WTC11 (cell line): ENCODE measurements around the gene UGGT2. TPM values are rescaled to one million over a fixed set of nuclear protein-coding genes. Genes with fewer than 3 reads are reported as not detected.
"Not testable (repeated sequence)": the region's sequence is repeated elsewhere in the genome, so short reads cannot be mapped to it uniquely, and the experiment has no call there.

Experiments used
- ATAC-seq: fragments of 200-7000 bp; cut with Tn5 transposase; 2 replicates; pipeline ENCODE4 v1.10.0; 2021; ENCODE audit warnings: mild to moderate bottlenecking, moderate library complexity
- CTCF ChIA-PET: fragments of 300-600 bp; sonication (Branson Sonifier 250); formaldehyde crosslinking; loops from one replicate; lab custom pipeline; 2021; ENCODE audit warnings: antibody characterized with exemption; lab: Charles Lee
- POLR2A ChIA-PET: fragments of 350-600 bp; sonication (Branson Sonifier 250); formaldehyde crosslinking; loops from one replicate; lab custom pipeline; 2021; ENCODE audit warnings: antibody characterized with exemption; lab: Charles Lee
- DNase-seq: peaks from one replicate; pipeline ENCODE4 v3.0.0; 2021; ENCODE audit warnings: low spot score
- H3K27ac Mint-ChIP-seq: 2 replicates; pipeline ENCODE4 v1.8.0; 2021; ENCODE audit warnings: mixed read lengths
- H3K27me3 Mint-ChIP-seq: 2 replicates; pipeline ENCODE4 v1.8.0; 2021; ENCODE audit warnings: low read depth, mild to moderate bottlenecking, moderate library complexity, mixed read lengths
- H3K36me3 Mint-ChIP-seq: 2 replicates; pipeline ENCODE4 v1.8.0; 2021; ENCODE audit warnings: mixed read lengths
- H3K4me1 Mint-ChIP-seq: 2 replicates; pipeline ENCODE4 v1.8.0; 2022; ENCODE audit warnings: mixed read lengths
- H3K4me3 Mint-ChIP-seq: 2 replicates; pipeline ENCODE4 v1.8.0; 2021; ENCODE audit warnings: mild to moderate bottlenecking, moderate library complexity, mixed read lengths
- H3K9me3 Mint-ChIP-seq: 2 replicates; pipeline ENCODE4 v1.8.0; 2021; ENCODE audit warnings: mixed read lengths
- CBFB ChIP-seq: sonication (generic); formaldehyde crosslinking; IDR thresholded peaks from 2 replicates; pipeline ENCODE4 v1.8.1; 2022; ENCODE audit warnings: mild to moderate bottlenecking, low read depth, missing genetic modification reagents
- E2F1 ChIP-seq: sonication (generic); formaldehyde crosslinking; IDR thresholded peaks from 2 replicates; pipeline ENCODE4 v1.8.0; 2022; ENCODE audit warnings: mild to moderate bottlenecking, missing genetic modification reagents
- ELF4 ChIP-seq: sonication (generic); formaldehyde crosslinking; IDR thresholded peaks from 2 replicates; pipeline ENCODE4 v1.8.1; 2022; ENCODE audit warnings: low read depth, mild to moderate bottlenecking, moderate library complexity, missing genetic modification reagents
- ERG ChIP-seq: fragments of 250-450 bp; sonication (Bioruptor Pico); IDR thresholded peaks from 2 replicates; pipeline ENCODE4 v1.8.0; 2021; ENCODE audit warnings: mild to moderate bottlenecking
- FOXJ3 ChIP-seq: sonication (generic); formaldehyde crosslinking; IDR thresholded peaks from 2 replicates; pipeline ENCODE4 v1.9.0; 2021; ENCODE audit warnings: missing genetic modification reagents, mild to moderate bottlenecking, borderline replicate concordance
- GABPB1 ChIP-seq: sonication (generic); formaldehyde crosslinking; IDR thresholded peaks from 2 replicates; pipeline ENCODE4 v1.8.1; 2023; ENCODE audit warnings: mild to moderate bottlenecking, missing genetic modification reagents
- GTF2I ChIP-seq: fragments of 250-450 bp; sonication (Bioruptor Pico); conservative IDR thresholded peaks from 2 replicates; pipeline ENCODE4 v1.4.0; 2021; ENCODE audit warnings: mild to moderate bottlenecking
- IRF1 ChIP-seq: sonication (generic); formaldehyde crosslinking; IDR thresholded peaks from 2 replicates; pipeline ENCODE4 v1.8.0; 2023; ENCODE audit warnings: missing genetic modification reagents
- JUN ChIP-seq: sonication (generic); formaldehyde crosslinking; IDR thresholded peaks from 2 replicates; pipeline ENCODE4 v1.8.0; 2023; ENCODE audit warnings: mild to moderate bottlenecking, missing genetic modification reagents
- KAT7 ChIP-seq: sonication (generic); formaldehyde crosslinking; IDR thresholded peaks from 2 replicates; pipeline ENCODE4 v1.8.1; 2023; ENCODE audit warnings: missing genetic modification reagents, mild to moderate bottlenecking, borderline replicate concordance
- MYBL2 ChIP-seq: sonication (generic); formaldehyde crosslinking; IDR thresholded peaks from 2 replicates; pipeline ENCODE4 v1.8.1; 2023; ENCODE audit warnings: mild to moderate bottlenecking, moderate library complexity, missing genetic modification reagents
- NR1H2 ChIP-seq: sonication (generic); formaldehyde crosslinking; IDR thresholded peaks from 2 replicates; pipeline ENCODE4 v1.9.0; 2021; ENCODE audit warnings: mild to moderate bottlenecking, moderate library complexity, missing genetic modification reagents
- NR3C1 ChIP-seq: sonication (generic); formaldehyde crosslinking; conservative IDR thresholded peaks from 2 replicates; pipeline ENCODE4 v1.8.1; 2023; ENCODE audit warnings: low read depth, mild to moderate bottlenecking, missing genetic modification reagents
- RORB ChIP-seq: fragments of 250-450 bp; sonication (Bioruptor Pico); IDR thresholded peaks from 2 replicates; pipeline ENCODE4 v1.9.0; 2021; ENCODE audit warnings: mild to moderate bottlenecking
- TEAD1 ChIP-seq: sonication (generic); formaldehyde crosslinking; IDR thresholded peaks from 2 replicates; pipeline ENCODE4 v1.8.0; 2022; ENCODE audit warnings: mild to moderate bottlenecking, missing genetic modification reagents
- TEAD4 ChIP-seq: sonication (generic); formaldehyde crosslinking; IDR thresholded peaks from 2 replicates; pipeline ENCODE4 v1.8.0; 2022; ENCODE audit warnings: mild to moderate bottlenecking, missing genetic modification reagents
- USF1 ChIP-seq: sonication (generic); formaldehyde crosslinking; IDR thresholded peaks from 2 replicates; pipeline ENCODE4 v1.8.0; 2022; ENCODE audit warnings: mild to moderate bottlenecking, missing genetic modification reagents
- ZMAT4 ChIP-seq: fragments of 250-450 bp; sonication (Bioruptor Pico); IDR thresholded peaks from 2 replicates; pipeline ENCODE4 v1.9.0; 2021; ENCODE audit warnings: mild to moderate bottlenecking
- ZNF232 ChIP-seq: sonication (generic); formaldehyde crosslinking; IDR thresholded peaks from 2 replicates; pipeline ENCODE4 v1.8.0; 2022; ENCODE audit warnings: mild to moderate bottlenecking, missing genetic modification reagents
- total RNA-seq: library from RNA; stranded (reverse); gene quantifications from 3 replicates; pipeline ENCODE4 v1.2.3, GENCODE V29; 2021
- TF ChIP-seq, protein P1 (sequence below): fragments of 250-450 bp; sonication (Bioruptor Pico); IDR thresholded peaks from 2 replicates; pipeline ENCODE4 v1.9.0; 2021; ENCODE audit warnings: moderate library complexity, mild to moderate bottlenecking, inconsistent platforms, borderline replicate concordance
- TF ChIP-seq, protein P2 (sequence below): sonication (generic); formaldehyde crosslinking; IDR thresholded peaks from 2 replicates; pipeline ENCODE4 v1.8.1; 2023; ENCODE audit warnings: mild to moderate bottlenecking, missing genetic modification reagents

The UGGT2 gene
- total RNA-seq, 1 experiment from 2014 or later: 31.1 TPM

DNA sequence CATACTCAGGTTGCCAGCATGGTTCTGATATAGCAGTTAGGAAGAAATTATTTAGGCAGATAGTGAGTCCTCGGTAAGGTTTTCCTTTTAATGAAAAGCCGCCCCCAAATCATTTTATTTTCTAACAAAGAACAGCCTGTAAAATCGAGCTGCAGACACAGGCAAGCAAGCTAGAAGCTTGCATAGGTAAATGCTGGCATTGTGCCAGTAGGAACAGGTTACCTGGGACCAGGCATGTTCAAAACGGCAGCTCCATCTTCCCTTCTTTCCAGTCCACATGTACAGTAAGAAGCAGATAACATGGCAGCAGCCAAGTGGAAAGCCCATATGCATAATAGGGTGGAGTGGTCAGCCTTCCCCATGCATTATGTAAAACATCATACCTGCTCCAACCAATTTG is 71.1 kb downstream of the UGGT2 start (continued):
- TF ChIP-seq CBFB (no peak), E2F1 (CRISPR knock-in tag) (no peak), IRF1 (CRISPR knock-in tag) (no peak), NR3C1 (CRISPR knock-in tag) (no peak), TEAD1 (CRISPR knock-in tag) (no peak), RORB (CRISPR knock-in tag) (no peak), JUN (CRISPR knock-in tag) (no peak), ZMAT4 (CRISPR knock-in tag) (no peak), USF1 (CRISPR knock-in tag) (no peak), FOXJ3 (CRISPR knock-in tag) (no peak)
- TF ChIP-seq, protein P1, sequence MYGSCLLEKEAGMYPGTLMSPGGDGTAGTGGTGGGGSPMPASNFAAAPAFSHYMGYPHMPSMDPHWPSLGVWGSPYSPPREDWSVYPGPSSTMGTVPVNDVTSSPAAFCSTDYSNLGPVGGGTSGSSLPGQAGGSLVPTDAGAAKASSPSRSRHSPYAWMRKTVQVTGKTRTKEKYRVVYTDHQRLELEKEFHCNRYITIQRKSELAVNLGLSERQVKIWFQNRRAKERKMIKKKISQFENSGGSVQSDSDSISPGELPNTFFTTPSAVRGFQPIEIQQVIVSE: no peak
- TF ChIP-seq, protein P2, sequence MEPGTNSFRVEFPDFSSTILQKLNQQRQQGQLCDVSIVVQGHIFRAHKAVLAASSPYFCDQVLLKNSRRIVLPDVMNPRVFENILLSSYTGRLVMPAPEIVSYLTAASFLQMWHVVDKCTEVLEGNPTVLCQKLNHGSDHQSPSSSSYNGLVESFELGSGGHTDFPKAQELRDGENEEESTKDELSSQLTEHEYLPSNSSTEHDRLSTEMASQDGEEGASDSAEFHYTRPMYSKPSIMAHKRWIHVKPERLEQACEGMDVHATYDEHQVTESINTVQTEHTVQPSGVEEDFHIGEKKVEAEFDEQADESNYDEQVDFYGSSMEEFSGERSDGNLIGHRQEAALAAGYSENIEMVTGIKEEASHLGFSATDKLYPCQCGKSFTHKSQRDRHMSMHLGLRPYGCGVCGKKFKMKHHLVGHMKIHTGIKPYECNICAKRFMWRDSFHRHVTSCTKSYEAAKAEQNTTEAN (CRISPR knock-in tag): no peak

- CTCF ChIA-PET, H3K4me1 Mint-ChIP-seq, POLR2A ChIA-PET, H3K27me3 Mint-ChIP-seq, H3K27ac Mint-ChIP-seq, ATAC-seq, DNase-seq, H3K4me3 Mint-ChIP-seq: not testable (repeated sequence)
- H3K36me3 Mint-ChIP-seq: peaks cover 24% of the 10 kb centered on the region
- H3K9me3 Mint-ChIP-seq: peaks cover 19% of the 10 kb centered on the region
Observed at GRCh38 chr13:95972651-95973050, 80.5 kb downstream of the UGGT2 start.

- H3K36me3 Mint-ChIP-seq: peaks cover 10% of the 10 kb centered on the region
- peaks cover 3% of the 10 kb centered on the region; the same call in 1 of the 2 replicates for H3K4me1 Mint-ChIP-seq
- no peak overlapping the region for H3K27ac Mint-ChIP-seq
- no peaks in the 10 kb centered on the region for H3K27me3 Mint-ChIP-seq
- H3K9me3 Mint-ChIP-seq: peaks cover 6% of the 10 kb centered on the region
- H3K4me3 Mint-ChIP-seq: no peak overlapping the region
- ChIA-PET POLR2A (no interaction called here), CTCF (no interaction called here)
- TF ChIP-seq ZNF232 (no peak), KAT7 (CRISPR knock-in tag) (no peak)
- DNase-seq (no peak), ATAC-seq (peak; percentile 88)
Observed at GRCh38 chr13:95970878-95971277, 82.3 kb downstream of the UGGT2 start.

GRCh38 chr13:95968906-95969305 is 84.3 kb downstream of the UGGT2 start:
- DNase-seq (no peak), ATAC-seq (no peak)
- Mint-ChIP-seq H3K4me1 (peaks cover 3% of the 10 kb centered on the region; the same call in 1 of the 2 replicates), H3K9me3 (peaks cover 10% of the 10 kb centered on the region), H3K4me3 (no peak overlapping the region), H3K27me3 (no peaks in the 10 kb centered on the region), H3K36me3 (peaks cover 16% of the 10 kb centered on the region), H3K27ac (no peak overlapping the region)
- POLR2A ChIA-PET: no interaction called here
- CTCF ChIA-PET: no interaction called here
- TF ChIP-seq ELF4 (CRISPR knock-in tag) (no peak), NR1H2 (CRISPR knock-in tag) (no peak), ZNF232 (no peak), GTF2I (CRISPR knock-in tag) (no peak), IRF1 (CRISPR knock-in tag) (no peak), GABPB1 (no peak), TEAD4 (no peak), MYBL2 (CRISPR knock-in tag) (no peak), ERG (CRISPR knock-in tag) (no peak)
